ENCODE data around the gene SORCS2.

DNA sequence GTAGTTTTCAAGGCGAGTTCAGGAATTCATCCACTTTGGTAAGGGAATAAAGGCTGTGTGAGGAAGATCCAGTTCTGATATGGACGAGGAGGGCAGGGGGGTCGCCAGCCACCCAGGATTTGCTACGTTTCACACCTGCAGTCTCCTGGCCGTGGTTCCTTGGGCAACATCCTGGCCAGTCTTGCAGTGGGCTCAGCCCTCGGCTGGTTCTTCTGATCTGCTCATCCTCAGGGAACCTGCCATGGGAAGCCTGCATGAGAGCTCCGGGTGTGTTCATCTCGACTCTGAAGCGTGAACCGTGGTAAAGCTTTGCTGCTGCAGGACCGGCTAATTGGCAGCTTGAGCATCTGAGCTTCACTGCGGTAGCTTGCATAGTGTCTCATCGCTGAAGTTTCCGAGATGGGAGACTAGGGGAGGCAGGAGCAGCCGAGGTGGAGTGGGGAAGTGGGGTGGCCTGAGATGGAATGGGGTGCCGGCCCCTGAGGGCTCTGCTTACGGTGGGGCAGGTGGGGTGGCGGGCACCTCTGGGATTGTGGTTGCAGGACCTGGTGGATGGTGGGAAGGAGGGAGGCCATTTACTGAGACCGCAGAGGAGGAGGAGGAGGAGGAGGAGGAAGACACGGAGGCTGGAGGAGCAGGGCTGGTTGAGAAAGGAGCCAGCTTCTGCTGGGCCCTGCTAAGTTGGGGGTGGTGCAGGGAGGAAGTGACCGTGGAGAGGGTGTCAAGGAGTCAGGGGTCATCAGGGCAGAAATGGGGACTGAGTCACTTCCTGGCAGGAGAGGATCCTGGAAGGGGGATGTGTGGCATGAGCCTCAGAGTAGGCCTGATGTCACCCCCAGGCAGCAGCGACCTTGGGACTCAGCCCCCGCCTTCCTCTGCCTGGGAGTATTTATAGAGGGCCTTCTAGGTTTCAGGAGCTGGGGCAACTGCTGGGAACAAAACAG is 455.5 kb downstream of the SORCS2 start:
- TF ChIP-seq, protein P1, sequence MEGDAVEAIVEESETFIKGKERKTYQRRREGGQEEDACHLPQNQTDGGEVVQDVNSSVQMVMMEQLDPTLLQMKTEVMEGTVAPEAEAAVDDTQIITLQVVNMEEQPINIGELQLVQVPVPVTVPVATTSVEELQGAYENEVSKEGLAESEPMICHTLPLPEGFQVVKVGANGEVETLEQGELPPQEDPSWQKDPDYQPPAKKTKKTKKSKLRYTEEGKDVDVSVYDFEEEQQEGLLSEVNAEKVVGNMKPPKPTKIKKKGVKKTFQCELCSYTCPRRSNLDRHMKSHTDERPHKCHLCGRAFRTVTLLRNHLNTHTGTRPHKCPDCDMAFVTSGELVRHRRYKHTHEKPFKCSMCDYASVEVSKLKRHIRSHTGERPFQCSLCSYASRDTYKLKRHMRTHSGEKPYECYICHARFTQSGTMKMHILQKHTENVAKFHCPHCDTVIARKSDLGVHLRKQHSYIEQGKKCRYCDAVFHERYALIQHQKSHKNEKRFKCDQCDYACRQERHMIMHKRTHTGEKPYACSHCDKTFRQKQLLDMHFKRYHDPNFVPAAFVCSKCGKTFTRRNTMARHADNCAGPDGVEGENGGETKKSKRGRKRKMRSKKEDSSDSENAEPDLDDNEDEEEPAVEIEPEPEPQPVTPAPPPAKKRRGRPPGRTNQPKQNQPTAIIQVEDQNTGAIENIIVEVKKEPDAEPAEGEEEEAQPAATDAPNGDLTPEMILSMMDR (IDR thresholded peaks at IDR 0.05; ENCODE audit: poor library complexity, severe bottlenecking), result no peak
- no peak for TF ChIP-seq EZH2 (IDR thresholded peaks at IDR 0.05; ENCODE audit: borderline replicate concordance, insufficient read depth, low read length, poor library complexity, severe bottlenecking)
- no peak for TF ChIP-seq TAF1 (IDR thresholded peaks at IDR 0.05; ENCODE audit: low read depth)
- TF ChIP-seq MXI1 (conservative IDR thresholded peaks at IDR 0.05; ENCODE audit: poor library complexity, severe bottlenecking), result no peak
- no peak for TF ChIP-seq EP300 (conservative IDR thresholded peaks at IDR 0.05; ENCODE audit: poor library complexity, severe bottlenecking)
- TF ChIP-seq POLR2AphosphoS5 (IDR thresholded peaks at IDR 0.05), result no peak
- no peak for TF ChIP-seq REST (IDR thresholded peaks at IDR 0.05; ENCODE audit: borderline replicate concordance)

Data from neural cell (in vitro differentiated cells).